PC-3 (cell line): ENCODE results near the gene MIS18BP1. TPM values are rescaled to one million over a fixed set of nuclear protein-coding genes. Genes with fewer than 3 reads are reported as not detected.

ENCODE experiments used
- ATAC-seq: fragments of 200-7000 bp; cut with Tn5 transposase; 2 replicates; pipeline ENCODE4 v1.9.1; 2020; ENCODE audit warnings: mild to moderate bottlenecking, moderate library complexity
- BruUV-seq: library from RNA; stranded (reverse); fragments of 400-500 nt; replicated peaks from 2 replicates; lab custom pipeline; 2021; lab: Mats Ljungman, UMichigan
- CTCF ChIA-PET: fragments of 300-600 bp; sonication (Branson Sonifier 250); formaldehyde crosslinking; loops from one replicate; lab custom pipeline; 2022; ENCODE audit warnings: antibody characterized with exemption; lab: Charles Lee
- POLR2A ChIA-PET: fragments of 300-600 bp; sonication (Branson Sonifier 250); formaldehyde crosslinking; loops from one replicate; lab custom pipeline; 2022; ENCODE audit warnings: antibody characterized with exemption; ENCODE audit not compliant: unreplicated experiment; lab: Charles Lee
- DNase-seq: peaks from one replicate; pipeline ENCODE4 v3.0.0-alpha.2; 2015
- H2AFZ ChIP-seq: fragments of 300-600 bp; sonication (generic); 2 replicates; pipeline ENCODE4 v1.6.0; 2016; ENCODE audit warnings: antibody characterized with exemption, low read length
- H3F3A ChIP-seq: fragments of 300-600 bp; sonication (generic); one replicate; pipeline ENCODE4 v1.6.0; 2017; ENCODE audit warnings: antibody characterized with exemption, low read length, control low read depth, mild to moderate bottlenecking; ENCODE audit not compliant: unreplicated experiment
- H3K27ac ChIP-seq: fragments of 300-600 bp; sonication (generic); 2 replicates; pipeline ENCODE4 v1.5.1; 2016; ENCODE audit warnings: mild to moderate bottlenecking, low read length
- H3K27me3 ChIP-seq: fragments of 300-600 bp; sonication (generic); 2 replicates; pipeline ENCODE4 v1.6.1; 2016; ENCODE audit warnings: low read length, mixed read lengths
- H3K36me3 ChIP-seq: fragments of 300-600 bp; sonication (generic); 2 replicates; pipeline ENCODE4 v1.6.1; 2016; ENCODE audit warnings: low read depth, mixed run types, low read length, mixed read lengths
- H3K4me1 ChIP-seq: fragments of 300-600 bp; sonication (generic); 2 replicates; pipeline ENCODE4 v1.5.1; 2016; ENCODE audit warnings: low read length; ENCODE audit not compliant: insufficient read depth
- H3K4me2 ChIP-seq: fragments of 300-600 bp; sonication (generic); 2 replicates; pipeline ENCODE4 v1.6.0; 2016; ENCODE audit warnings: low read length
- H3K4me3 ChIP-seq: fragments of 300-600 bp; sonication (generic); 2 replicates; pipeline ENCODE4 v1.5.1; 2016; ENCODE audit warnings: mild to moderate bottlenecking, low read length, mixed read lengths
- H3K79me2 ChIP-seq: fragments of 300-600 bp; sonication (generic); 2 replicates; pipeline ENCODE4 v1.6.1; 2017; ENCODE audit warnings: low read length, mixed read lengths
- H3K9ac ChIP-seq: fragments of 300-600 bp; sonication (generic); 2 replicates; pipeline ENCODE4 v1.6.0; 2016; ENCODE audit warnings: mild to moderate bottlenecking, low read length
- H3K9me2 ChIP-seq: fragments of 300-600 bp; sonication (generic); replicated peaks from 2 replicates; pipeline ENCODE4 v1.6.1; 2016; ENCODE audit warnings: mixed run types, low read length, mixed read lengths
- H3K9me3 ChIP-seq: fragments of 300-600 bp; sonication (generic); 2 replicates; pipeline ENCODE4 v1.6.1; 2016; ENCODE audit warnings: low read length, mixed read lengths
- H4K20me1 ChIP-seq: fragments of 300-600 bp; sonication (generic); 2 replicates; pipeline ENCODE4 v1.6.1; 2016; ENCODE audit warnings: low read length, mixed read lengths
- CTCF ChIP-seq: fragments of 300-600 bp; sonication (generic); conservative IDR thresholded peaks from 2 replicates; pipeline ENCODE4 v1.5.1; 2017; ENCODE audit warnings: antibody characterized with exemption, low read depth, mild to moderate bottlenecking, low read length
- EZH2 ChIP-seq: fragments of 300-600 bp; sonication (generic); IDR thresholded peaks from one replicate; pipeline ENCODE4 v1.6.1; 2017; ENCODE audit warnings: antibody characterized with exemption, mild to moderate bottlenecking, low read length; ENCODE audit not compliant: unreplicated experiment
- EZH2phosphoT487 ChIP-seq: fragments of 300-600 bp; sonication (generic); IDR thresholded peaks from 2 replicates; pipeline ENCODE4 v1.6.1; 2018; ENCODE audit warnings: mild to moderate bottlenecking, antibody characterized with exemption, low read length, borderline replicate concordance
- intact Hi-C: fragments of 100-400 bp; cut with micrococcal nuclease; formaldehyde crosslinking; loops from 2 replicates; pipeline ENCODE4 v1.9.0; 2023
- total RNA-seq: library from RNA; depleted of rRNA; stranded (reverse); fragments of >200 nt; gene quantifications from 2 replicates; pipeline ENCODE4 v1.2.3, GENCODE V29; 2014

The MIS18BP1 gene
- total RNA-seq, 1 experiment from 2014 or later = 42.3 TPM

GRCh38 chr14:45271858-45272537 is 19.0 kb upstream of the MIS18BP1 start:
- no peak for ATAC-seq
- ChIA-PET POLR2A (no interaction called here), CTCF (no interaction called here)
- no peak overlapping the region for H3K4me3 ChIP-seq
- no peak overlapping the region for H3K9ac ChIP-seq
- H3K27me3 ChIP-seq = no peaks in the 10 kb centered on the region
- no peaks in the 10 kb centered on the region for H3K36me3 ChIP-seq
- no peaks in the 10 kb centered on the region for H3F3A ChIP-seq
- intact Hi-C loops = no loop called here
- H3K9me3 ChIP-seq = no peaks in the 10 kb centered on the region
- no peak for TF ChIP-seq CTCF
- no peak for TF ChIP-seq EZH2
- TF ChIP-seq EZH2phosphoT487 = no peak
- no peak overlapping the region for H2AFZ ChIP-seq
- no peaks in the 10 kb centered on the region for H3K9me2 ChIP-seq
- H3K4me1 ChIP-seq = no peaks in the 10 kb centered on the region
- H3K4me2 ChIP-seq = no peak overlapping the region
- no peak overlapping the region for H3K27ac ChIP-seq
- no peaks in the 10 kb centered on the region for H3K79me2 ChIP-seq
- BruUV-seq = no TSS peak
- no peaks in the 10 kb centered on the region for H4K20me1 ChIP-seq
- DNase-seq = no peak

DNA sequence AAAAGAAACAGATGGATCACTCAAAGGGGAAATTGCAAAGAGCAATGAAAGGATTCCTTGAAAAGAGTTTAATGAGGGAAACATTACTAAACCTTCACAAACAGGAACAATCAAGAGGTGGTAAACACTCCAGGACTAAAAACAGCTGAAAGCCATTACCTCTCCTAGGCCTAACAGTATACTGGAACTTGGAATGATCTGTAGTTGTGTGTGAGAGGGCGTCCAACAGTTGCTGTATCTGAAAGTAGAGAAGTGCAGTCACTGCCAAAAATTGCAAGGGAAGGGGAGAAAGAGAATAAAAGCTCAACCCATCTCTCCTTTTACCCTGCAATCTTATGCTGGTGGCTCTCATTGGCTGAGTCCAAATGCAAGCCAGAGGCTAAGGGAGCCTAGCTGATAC is 17.0 kb upstream of the MIS18BP1 start:
- POLR2A ChIA-PET = no interaction called here
- Histone ChIP-seq H3K9me2 (no peaks in the 10 kb centered on the region), H3K9me3 (no peaks in the 10 kb centered on the region), H3K36me3 (no peaks in the 10 kb centered on the region), H4K20me1 (no peaks in the 10 kb centered on the region), H3F3A (no peaks in the 10 kb centered on the region), H3K4me2 (no peak overlapping the region), H3K9ac (no peak overlapping the region), H3K4me1 (no peaks in the 10 kb centered on the region), H3K4me3 (no peak overlapping the region), H3K79me2 (no peaks in the 10 kb centered on the region), H3K27ac (no peak overlapping the region), H3K27me3 (no peaks in the 10 kb centered on the region), H2AFZ (no peak overlapping the region)
- TF ChIP-seq EZH2phosphoT487 (no peak), EZH2 (no peak), CTCF (no peak)
- intact Hi-C loops = no loop called here
- ATAC-seq = no peak
- BruUV-seq = no TSS peak
- no peak for DNase-seq
- CTCF ChIA-PET = interaction anchor here (0.7 kb wide), 1 partner anchor 104 kb away, joined by 4 read pairs; no protein-coding TSS in a partner anchor

DNA sequence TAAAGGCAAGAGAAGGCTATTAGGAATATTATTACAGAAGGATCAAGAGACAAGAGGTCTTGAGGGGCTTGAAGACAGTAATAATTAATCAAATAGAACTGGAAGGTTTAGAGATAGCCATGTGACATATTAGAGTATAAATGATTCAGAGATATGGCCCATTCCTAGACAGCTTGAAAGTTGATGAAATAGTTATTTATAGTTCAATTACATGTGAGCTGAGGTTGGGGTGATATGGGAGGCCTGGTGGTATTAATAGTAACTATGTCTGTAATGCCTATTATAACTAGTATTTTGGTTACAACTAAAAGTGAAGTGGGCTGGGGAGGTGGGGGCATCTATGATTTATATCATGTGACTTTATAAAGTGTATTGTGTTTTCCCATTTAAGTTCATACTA is 14.1 kb upstream of the MIS18BP1 start:
- Histone ChIP-seq H3K4me1 (no peaks in the 10 kb centered on the region), H3F3A (no peaks in the 10 kb centered on the region), H3K27me3 (no peaks in the 10 kb centered on the region), H3K4me3 (no peak overlapping the region), H3K9ac (no peak overlapping the region), H3K36me3 (no peaks in the 10 kb centered on the region), H3K4me2 (no peak overlapping the region), H4K20me1 (no peaks in the 10 kb centered on the region), H3K9me2 (no peaks in the 10 kb centered on the region), H3K27ac (no peak overlapping the region), H3K79me2 (no peaks in the 10 kb centered on the region), H2AFZ (no peak overlapping the region), H3K9me3 (no peaks in the 10 kb centered on the region)
- DNase-seq (no peak), ATAC-seq (no peak)
- BruUV-seq = no TSS peak
- ChIA-PET CTCF (no interaction called here), POLR2A (no interaction called here)
- TF ChIP-seq CTCF (no peak), EZH2 (no peak), EZH2phosphoT487 (no peak)
- intact Hi-C loops = loop anchor here (5.0 kb wide), 2 partner anchors 70 to 110 kb away; no protein-coding TSS in a partner anchor
